AG10803 (cell line): Measurements from ENCODE around the gene MMP25.
A peak's percentile ranks its signal among the peaks of the same experiment; 100 is the strongest.

ENCODE experiments used
- DNase-seq: peaks from one replicate; pipeline ENCODE4 v3.0.0; 2010; ENCODE audit warnings: low read depth
- H3K4me3 ChIP-seq: 2 replicates; pipeline ENCODE4 v1.5.1; 2011; ENCODE audit warnings: mild to moderate bottlenecking, low read length, control low read depth
- CTCF ChIP-seq: conservative IDR thresholded peaks from 2 replicates; pipeline ENCODE4 v1.5.1; 2011; ENCODE audit warnings: mild to moderate bottlenecking, low read length, control low read depth, inconsistent platforms

Gene MMP25

GRCh38 chr16:3059723-3060242 lies 13.4 kb downstream of the MMP25 start:
- H3K4me3 ChIP-seq, result peak overlapping the region; percentile 54
- TF ChIP-seq CTCF, result no peak
- DNase-seq, result no peak

DNA sequence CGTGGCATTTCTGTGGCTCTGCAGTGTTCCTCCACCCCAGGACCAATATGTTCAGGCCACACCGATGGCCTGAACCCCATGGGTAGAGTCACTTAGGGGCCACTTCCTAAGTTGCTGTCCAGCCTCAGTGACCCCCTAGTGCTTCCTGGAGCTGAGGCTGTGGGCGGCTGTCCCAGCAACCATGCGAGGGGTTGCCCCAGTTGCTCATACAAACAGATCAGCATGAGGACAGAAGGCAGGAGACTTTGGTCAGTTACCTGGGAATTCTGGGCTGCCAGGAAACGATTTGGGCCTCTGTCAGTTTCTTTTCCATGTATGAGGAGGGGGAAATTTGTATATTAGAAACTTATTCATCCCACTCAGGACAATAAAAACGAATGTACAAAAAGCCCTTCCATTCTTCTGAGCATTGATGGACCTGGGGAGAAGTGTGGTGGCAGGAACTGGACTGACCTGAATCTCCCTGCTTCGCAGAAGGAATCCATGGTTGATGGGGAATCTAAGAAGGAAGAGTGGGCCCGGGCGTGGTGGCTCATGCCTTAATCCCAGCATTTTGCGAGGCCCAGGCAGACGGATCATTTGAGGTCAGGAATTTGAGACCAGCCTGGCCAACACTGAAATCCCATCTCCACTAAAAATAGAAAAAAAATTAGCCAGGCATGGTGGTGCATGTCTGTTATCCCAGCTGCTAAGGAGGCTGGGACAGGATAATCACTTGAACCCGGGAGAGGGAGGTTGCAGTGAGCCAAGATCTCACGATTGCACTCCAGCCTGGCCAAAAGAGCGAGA lies 14.2 kb downstream of the MMP25 start:
- TF ChIP-seq CTCF, result no peak
- no peak for DNase-seq
- no peak overlapping the region for H3K4me3 ChIP-seq

DNA sequence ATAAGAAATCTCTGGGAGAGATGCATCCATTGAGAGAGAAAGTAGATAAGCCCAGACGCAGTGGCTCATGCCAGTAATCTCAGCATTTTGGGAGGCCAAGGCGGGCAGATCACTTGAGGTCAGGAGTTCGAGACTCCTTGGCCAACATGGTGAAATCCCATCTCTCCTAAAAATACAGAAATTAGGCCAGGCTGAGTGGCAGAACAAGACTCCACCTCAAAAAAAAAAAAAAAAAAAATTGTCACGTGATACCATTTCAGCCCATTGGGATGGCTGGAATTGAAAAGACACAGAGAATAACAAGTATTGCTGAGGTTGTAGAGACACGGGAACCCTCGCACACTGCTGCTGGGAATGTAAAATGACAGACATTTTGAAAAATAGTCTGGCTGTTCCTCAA lies 16.2 kb downstream of the MMP25 start:
- TF ChIP-seq CTCF, result no peak
- DNase-seq, result no peak
- H3K4me3 ChIP-seq, result no peak overlapping the region

GRCh38 chr16:3063625-3064386 lies 17.4 kb downstream of the MMP25 start:
- no peak overlapping the region for H3K4me3 ChIP-seq
- no peak for TF ChIP-seq CTCF
- no peak for DNase-seq

DNA sequence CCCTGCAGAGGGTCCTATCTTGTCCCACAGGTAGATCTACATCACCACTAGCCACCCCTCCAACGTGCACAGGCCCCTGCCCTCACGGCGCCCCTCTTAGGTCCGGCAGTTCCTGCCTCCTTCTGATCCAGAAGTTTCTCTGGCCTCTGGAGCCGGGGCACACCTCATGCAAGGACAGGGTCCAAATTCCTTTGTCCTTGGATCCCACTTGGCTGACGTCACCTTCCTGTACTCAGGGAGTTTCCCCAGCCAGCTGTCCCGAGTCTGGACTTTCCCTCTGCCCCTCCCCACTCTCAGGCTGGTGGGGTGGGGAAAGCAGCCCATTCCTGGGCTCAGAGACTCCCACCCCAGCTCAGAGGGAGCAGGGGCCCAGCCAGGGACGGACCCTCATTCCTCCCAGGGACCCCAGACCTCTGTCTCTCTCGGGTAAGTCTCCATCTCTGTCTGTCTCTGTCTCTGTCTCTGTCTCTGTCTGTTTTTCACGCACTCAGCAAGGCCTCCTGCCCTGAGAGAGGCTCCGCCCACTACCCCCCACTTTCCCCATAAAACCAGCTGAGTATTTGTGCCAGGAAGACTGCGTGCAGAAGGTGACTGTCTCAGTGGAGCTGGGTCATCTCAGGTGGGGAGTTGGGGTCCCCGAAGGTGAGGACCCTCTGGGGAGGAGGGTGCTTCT lies 18.8 kb downstream of the MMP25 start, which contains the start of gene IL32:
Gene IL32, plus strand, starts transcription at position 572 of the 673 bp plus-strand sequence. CDS start 172 bp downstream, outside the sequence.
- H3K4me3 ChIP-seq, result peak within 1 kb of the TSS; percentile 39
- TF ChIP-seq CTCF, result no peak
- peak; percentile 78 for DNase-seq

DNA sequence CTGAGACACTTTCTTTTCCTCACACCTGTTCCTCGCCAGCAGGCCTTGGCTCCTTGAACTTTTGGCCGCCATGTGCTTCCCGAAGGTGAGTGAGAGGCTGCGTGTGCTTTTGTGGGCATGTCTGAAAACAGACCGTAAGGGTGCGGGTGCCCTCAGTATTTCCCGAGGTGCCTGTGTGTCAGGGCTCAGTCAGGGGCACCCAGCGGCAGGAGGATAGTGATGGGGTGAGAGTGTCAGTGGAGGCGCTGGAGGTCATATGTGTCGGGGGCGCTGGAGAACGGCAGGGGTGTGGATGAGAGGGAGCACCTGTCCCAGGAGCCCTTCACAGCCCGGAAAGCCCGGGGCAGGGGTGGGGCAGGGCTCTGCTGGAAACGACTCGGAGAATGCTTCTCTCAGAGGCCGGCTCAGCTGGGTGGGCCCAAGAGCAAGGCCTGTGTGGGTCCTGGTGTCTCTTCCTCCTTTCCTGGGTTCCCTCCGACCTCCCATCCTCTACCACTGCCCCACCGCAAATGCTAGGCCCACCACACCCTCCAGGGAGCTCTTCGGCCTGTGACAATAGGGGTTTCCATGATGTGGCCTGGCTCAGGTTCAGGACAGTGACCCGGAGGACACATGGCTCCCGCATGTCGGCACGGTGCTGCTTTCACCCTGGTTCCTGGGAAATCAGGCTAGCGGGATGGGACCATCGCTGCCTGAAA lies 19.5 kb downstream of the MMP25 start:
- H3K4me3 ChIP-seq, result peak overlapping the region; percentile 39
- DNase-seq, result no peak
- TF ChIP-seq CTCF, result no peak
